ENCODE results near the gene HES1.
A peak's percentile ranks its signal among the peaks of the same experiment; 100 is the strongest.
"Not testable (repeated sequence)": the region's sequence is repeated elsewhere in the genome, so short reads cannot be mapped to it uniquely, and the experiment has no call there.

HES1 gene, protein sequence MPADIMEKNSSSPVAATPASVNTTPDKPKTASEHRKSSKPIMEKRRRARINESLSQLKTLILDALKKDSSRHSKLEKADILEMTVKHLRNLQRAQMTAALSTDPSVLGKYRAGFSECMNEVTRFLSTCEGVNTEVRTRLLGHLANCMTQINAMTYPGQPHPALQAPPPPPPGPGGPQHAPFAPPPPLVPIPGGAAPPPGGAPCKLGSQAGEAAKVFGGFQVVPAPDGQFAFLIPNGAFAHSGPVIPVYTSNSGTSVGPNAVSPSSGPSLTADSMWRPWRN

GRCh38 chr3:194135806-194136518 is at the start of gene HES1:
TSS of gene HES1 (plus strand) at chr3:194136148. CDS start at chr3:194136381, 233 bp downstream.
- H3K9me3 ChIP-seq (ENCODE audit: control insufficient read depth, low read depth, low read length): no peaks in the 10 kb centered on the region
- H3K36me3 ChIP-seq (ENCODE audit: control insufficient read depth, low read depth, low read length): peaks cover 4% of the 10 kb centered on the region
- H3K27me3 ChIP-seq (ENCODE audit: control insufficient read depth, insufficient read depth, low read length): peaks cover 53% of the 10 kb centered on the region
- H3K27ac ChIP-seq (ENCODE audit: low read length): no peak within 1 kb of the TSS
- H3K4me3 ChIP-seq (ENCODE audit: low read length): peak within 1 kb of the TSS; percentile 83
- H3K9ac ChIP-seq (ENCODE audit: low read length): peak within 1 kb of the TSS; percentile 51
- peaks cover 52% of the 10 kb centered on the region for H3K4me1 ChIP-seq (ENCODE audit: control insufficient read depth, low read depth, low read length)

DNA sequence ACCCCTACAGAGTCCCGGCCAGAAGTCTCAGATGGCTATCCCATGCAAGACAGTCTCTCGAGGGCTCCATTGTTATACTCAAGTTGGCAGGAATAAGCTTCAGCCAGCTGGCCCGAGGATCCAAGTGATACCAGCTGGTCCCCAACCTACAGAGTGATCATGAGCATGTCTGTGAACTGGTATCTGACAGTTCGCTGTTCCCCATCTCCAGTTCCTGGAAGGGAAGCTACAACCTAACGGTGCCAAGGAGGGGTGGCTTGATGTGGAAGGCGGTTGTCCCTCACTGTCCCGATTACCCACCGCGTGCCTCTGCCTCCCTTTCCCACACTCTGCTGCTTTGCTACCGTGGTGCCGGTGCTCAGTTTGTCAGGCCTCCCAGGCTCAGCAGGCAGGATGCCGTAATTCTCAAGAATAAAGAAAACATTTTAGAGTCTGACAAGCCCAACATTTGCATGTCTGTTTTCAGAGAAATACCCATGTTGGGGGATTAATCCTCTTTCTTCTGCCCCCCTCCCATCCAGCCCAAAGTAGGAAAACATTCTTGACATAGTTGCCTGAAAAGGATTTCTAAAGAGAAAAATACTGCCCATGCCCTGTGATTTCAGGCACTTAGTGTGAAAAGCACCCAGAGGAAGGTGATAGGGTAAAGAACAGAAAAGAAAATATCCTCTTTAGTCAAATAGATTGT is 49.4 kb upstream of the HES1 start:
- Histone ChIP-seq H3K4me3 (ENCODE audit: low read length) (no peak overlapping the region), H3K9me3 (ENCODE audit: control insufficient read depth, low read depth, low read length) (no peaks in the 10 kb centered on the region), H3K9ac (ENCODE audit: low read length) (no peak overlapping the region), H3K27me3 (ENCODE audit: control insufficient read depth, insufficient read depth, low read length) (no peaks in the 10 kb centered on the region), H3K4me1 (ENCODE audit: control insufficient read depth, low read depth, low read length) (peaks cover 21% of the 10 kb centered on the region), H3K27ac (ENCODE audit: low read length) (no peak overlapping the region), H3K36me3 (ENCODE audit: control insufficient read depth, low read depth, low read length) (no peaks in the 10 kb centered on the region)

DNA sequence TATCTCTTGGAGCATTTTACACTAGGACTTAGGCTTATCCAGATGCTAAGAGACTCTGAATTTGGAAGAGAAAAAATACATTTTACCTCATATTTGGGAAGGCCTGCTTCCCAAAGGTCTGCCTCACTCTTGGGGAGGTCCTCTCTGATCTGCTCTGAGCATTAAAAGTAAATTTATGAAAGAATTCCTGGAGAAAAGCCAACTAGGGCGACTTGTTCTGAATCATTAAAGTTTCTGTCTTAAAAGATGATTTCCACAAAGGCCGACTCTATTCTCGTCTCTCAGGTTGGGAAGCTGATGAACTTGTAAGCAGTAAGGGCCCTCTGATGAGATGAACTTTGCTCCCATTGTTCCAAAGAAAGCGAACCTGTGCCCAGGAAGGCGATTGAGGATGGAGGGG is 48.7 kb upstream of the HES1 start:
- Histone ChIP-seq H3K4me3 (ENCODE audit: low read length) (no peak overlapping the region), H3K9me3 (ENCODE audit: control insufficient read depth, low read depth, low read length) (no peaks in the 10 kb centered on the region), H3K9ac (ENCODE audit: low read length) (no peak overlapping the region), H3K27ac (ENCODE audit: low read length) (no peak overlapping the region), H3K27me3 (ENCODE audit: control insufficient read depth, insufficient read depth, low read length) (no peaks in the 10 kb centered on the region), H3K36me3 (ENCODE audit: control insufficient read depth, low read depth, low read length) (no peaks in the 10 kb centered on the region), H3K4me1 (ENCODE audit: control insufficient read depth, low read depth, low read length) (peaks cover 21% of the 10 kb centered on the region)

GRCh38 chr3:194087995-194088855 is 47.7 kb upstream of the HES1 start:
- Histone ChIP-seq H3K9me3 (ENCODE audit: control insufficient read depth, low read depth, low read length) (no peaks in the 10 kb centered on the region), H3K4me3 (ENCODE audit: low read length) (no peak overlapping the region), H3K9ac (ENCODE audit: low read length) (no peak overlapping the region), H3K36me3 (ENCODE audit: control insufficient read depth, low read depth, low read length) (no peaks in the 10 kb centered on the region), H3K27ac (ENCODE audit: low read length) (no peak overlapping the region), H3K27me3 (ENCODE audit: control insufficient read depth, insufficient read depth, low read length) (no peaks in the 10 kb centered on the region), H3K4me1 (ENCODE audit: control insufficient read depth, low read depth, low read length) (peaks cover 21% of the 10 kb centered on the region)

DNA sequence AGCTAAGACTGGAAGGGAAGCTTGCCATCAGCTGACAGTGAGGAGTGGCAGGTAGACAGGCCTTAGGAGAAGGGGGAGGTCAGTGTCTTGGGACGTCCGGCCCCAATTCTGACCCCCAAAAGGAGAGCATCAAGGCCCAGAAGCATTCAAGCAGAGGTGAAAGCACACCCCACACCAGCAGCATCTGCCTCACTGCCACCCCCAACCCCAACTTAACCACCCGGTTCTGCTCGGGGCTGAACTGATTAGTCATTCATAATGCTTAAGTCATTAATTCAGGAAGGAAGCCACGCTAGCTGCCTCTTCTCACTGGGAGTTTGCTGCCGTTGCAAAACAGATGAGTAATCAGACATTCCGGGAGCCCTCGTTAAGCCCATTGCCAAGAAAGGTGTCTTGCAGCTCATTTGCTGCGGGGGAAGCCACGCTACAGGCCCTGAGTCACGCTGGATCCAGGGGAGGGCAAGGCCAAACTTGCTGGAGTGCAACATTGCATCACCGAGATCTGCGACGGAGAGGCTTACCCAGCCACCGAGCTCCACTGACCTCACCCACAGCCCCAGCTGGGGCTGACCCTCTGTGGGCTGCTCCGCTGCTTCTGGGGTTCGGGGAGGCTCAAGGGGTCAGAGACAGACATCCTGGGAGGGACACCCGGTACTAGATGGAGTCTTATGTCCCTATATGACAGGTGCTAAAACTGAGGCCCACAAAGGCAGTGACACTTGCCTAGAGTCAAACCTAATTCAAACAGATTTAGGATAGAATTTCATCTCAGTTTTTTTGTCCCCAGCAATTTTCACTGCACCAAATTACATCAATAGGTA is 46.4 kb upstream of the HES1 start:
- Histone ChIP-seq H3K36me3 (ENCODE audit: control insufficient read depth, low read depth, low read length) (no peaks in the 10 kb centered on the region), H3K4me1 (ENCODE audit: control insufficient read depth, low read depth, low read length) (peaks cover 21% of the 10 kb centered on the region), H3K4me3 (ENCODE audit: low read length) (no peak overlapping the region), H3K27me3 (ENCODE audit: control insufficient read depth, insufficient read depth, low read length) (no peaks in the 10 kb centered on the region), H3K27ac (ENCODE audit: low read length) (no peak overlapping the region), H3K9ac (ENCODE audit: low read length) (no peak overlapping the region), H3K9me3 (ENCODE audit: control insufficient read depth, low read depth, low read length) (no peaks in the 10 kb centered on the region)

GRCh38 chr3:194090178-194090555 is 45.8 kb upstream of the HES1 start:
- not testable (repeated sequence) for H3K9me3 ChIP-seq (ENCODE audit: control insufficient read depth, low read depth, low read length); H3K9ac ChIP-seq (ENCODE audit: low read length); H3K36me3 ChIP-seq (ENCODE audit: control insufficient read depth, low read depth, low read length); H3K27ac ChIP-seq (ENCODE audit: low read length); H3K27me3 ChIP-seq (ENCODE audit: control insufficient read depth, insufficient read depth, low read length); H3K4me3 ChIP-seq (ENCODE audit: low read length)
- peaks cover 21% of the 10 kb centered on the region for H3K4me1 ChIP-seq (ENCODE audit: control insufficient read depth, low read depth, low read length)

DNA sequence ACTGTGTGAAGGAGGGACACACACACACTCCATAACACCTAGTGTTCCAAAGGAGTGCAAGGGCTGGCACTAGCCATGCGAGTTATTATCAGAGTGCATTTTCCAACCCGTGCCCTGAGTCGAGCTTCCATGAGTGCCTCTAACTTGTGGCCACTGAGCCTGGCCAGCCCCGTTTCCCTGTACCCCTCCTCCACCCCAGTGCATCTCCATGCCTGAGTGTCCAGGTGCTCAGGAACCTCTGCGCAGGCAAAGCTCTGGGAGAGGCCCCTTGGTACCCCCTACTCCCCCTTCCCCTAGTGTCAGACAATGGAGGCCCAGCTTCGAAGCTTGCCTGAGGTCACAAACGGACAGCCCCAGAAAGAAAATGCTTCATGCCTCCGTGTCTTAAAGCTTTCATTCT is 45.2 kb upstream of the HES1 start:
- Histone ChIP-seq H3K9ac (ENCODE audit: low read length) (no peak overlapping the region), H3K4me3 (ENCODE audit: low read length) (no peak overlapping the region), H3K9me3 (ENCODE audit: control insufficient read depth, low read depth, low read length) (no peaks in the 10 kb centered on the region), H3K27ac (ENCODE audit: low read length) (no peak overlapping the region), H3K27me3 (ENCODE audit: control insufficient read depth, insufficient read depth, low read length) (no peaks in the 10 kb centered on the region), H3K4me1 (ENCODE audit: control insufficient read depth, low read depth, low read length) (peaks cover 21% of the 10 kb centered on the region), H3K36me3 (ENCODE audit: control insufficient read depth, low read depth, low read length) (no peaks in the 10 kb centered on the region)

DNA sequence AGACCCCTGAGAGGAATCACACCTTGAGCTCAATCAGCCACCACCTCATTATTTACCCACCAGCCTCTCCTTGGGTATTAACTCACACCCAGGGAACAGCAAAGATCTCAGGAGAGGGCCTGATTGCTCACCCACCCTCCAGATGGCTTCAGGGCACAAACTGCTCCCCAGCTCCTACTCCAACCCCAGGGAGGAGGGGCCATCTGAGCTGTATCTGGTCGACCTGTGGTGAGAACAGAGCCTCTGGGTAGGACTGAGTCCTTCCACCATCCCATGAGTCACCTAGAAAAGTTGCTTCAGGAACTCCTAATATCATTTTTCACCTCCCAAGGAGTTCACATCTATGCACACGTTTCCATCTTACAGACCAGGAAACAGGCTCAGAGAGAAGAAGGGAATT is 44.8 kb upstream of the HES1 start:
- H3K27me3 ChIP-seq (ENCODE audit: control insufficient read depth, insufficient read depth, low read length): no peaks in the 10 kb centered on the region
- peaks cover 18% of the 10 kb centered on the region for H3K4me1 ChIP-seq (ENCODE audit: control insufficient read depth, low read depth, low read length)
- no peak overlapping the region for H3K4me3 ChIP-seq (ENCODE audit: low read length)
- H3K9me3 ChIP-seq (ENCODE audit: control insufficient read depth, low read depth, low read length): no peaks in the 10 kb centered on the region
- no peak overlapping the region for H3K27ac ChIP-seq (ENCODE audit: low read length)
- no peaks in the 10 kb centered on the region for H3K36me3 ChIP-seq (ENCODE audit: control insufficient read depth, low read depth, low read length)
- H3K9ac ChIP-seq (ENCODE audit: low read length): no peak overlapping the region

- peaks cover 10% of the 10 kb centered on the region for H3K4me1 ChIP-seq (ENCODE audit: control insufficient read depth, low read depth, low read length)
- not testable (repeated sequence) for H3K9ac ChIP-seq (ENCODE audit: low read length); H3K27ac ChIP-seq (ENCODE audit: low read length); H3K9me3 ChIP-seq (ENCODE audit: control insufficient read depth, low read depth, low read length); H3K27me3 ChIP-seq (ENCODE audit: control insufficient read depth, insufficient read depth, low read length); H3K4me3 ChIP-seq (ENCODE audit: low read length); H3K36me3 ChIP-seq (ENCODE audit: control insufficient read depth, low read depth, low read length)
Observed at GRCh38 chr3:194091897-194092296, 44.1 kb upstream of the HES1 start.

- no peaks in the 10 kb centered on the region for H3K27me3 ChIP-seq (ENCODE audit: control insufficient read depth, insufficient read depth, low read length)
- peaks cover 10% of the 10 kb centered on the region for H3K4me1 ChIP-seq (ENCODE audit: control insufficient read depth, low read depth, low read length)
- no peak overlapping the region for H3K9ac ChIP-seq (ENCODE audit: low read length)
Observed at GRCh38 chr3:194092881-194093301, 43.1 kb upstream of the HES1 start.

More at GRCh38 chr3:194092881-194093301, 43.1 kb upstream of the HES1 start:
- no peaks in the 10 kb centered on the region for H3K9me3 ChIP-seq (ENCODE audit: control insufficient read depth, low read depth, low read length)
- H3K27ac ChIP-seq (ENCODE audit: low read length): no peak overlapping the region
- no peaks in the 10 kb centered on the region for H3K36me3 ChIP-seq (ENCODE audit: control insufficient read depth, low read depth, low read length)
- no peak overlapping the region for H3K4me3 ChIP-seq (ENCODE audit: low read length)

Data from iPS-18a (cell line).